Measurements from ENCODE around the gene SEC14L2. TPM values are rescaled to one million over a fixed set of nuclear protein-coding genes. Genes with fewer than 3 reads are reported as not detected.
A peak's percentile ranks its signal among the peaks of the same experiment; 100 is the strongest.
"Not testable (repeated sequence)": the region's sequence is repeated elsewhere in the genome, so short reads cannot be mapped to it uniquely, and the experiment has no call there.

Gene SEC14L2
- polyA plus RNA-seq, 10 donors: 1.2 to 2.8 (median 2.0) TPM

DNA sequence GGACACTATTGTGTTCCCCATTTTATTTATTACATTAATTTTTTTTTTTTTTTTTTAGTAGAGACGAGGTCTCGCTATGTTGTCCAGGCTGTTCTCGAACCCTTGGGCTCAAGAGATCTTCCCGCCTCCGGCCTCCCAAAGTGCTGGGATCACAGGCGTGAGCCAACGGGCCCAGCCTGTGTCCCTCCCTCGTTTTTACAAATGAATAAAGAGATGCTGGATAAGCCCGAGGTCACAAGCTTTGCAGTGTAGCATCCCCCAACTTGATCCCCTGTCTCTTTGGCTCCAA, 28.5 kb downstream of the SEC14L2 start:
- no peak for DNase-seq

DNA sequence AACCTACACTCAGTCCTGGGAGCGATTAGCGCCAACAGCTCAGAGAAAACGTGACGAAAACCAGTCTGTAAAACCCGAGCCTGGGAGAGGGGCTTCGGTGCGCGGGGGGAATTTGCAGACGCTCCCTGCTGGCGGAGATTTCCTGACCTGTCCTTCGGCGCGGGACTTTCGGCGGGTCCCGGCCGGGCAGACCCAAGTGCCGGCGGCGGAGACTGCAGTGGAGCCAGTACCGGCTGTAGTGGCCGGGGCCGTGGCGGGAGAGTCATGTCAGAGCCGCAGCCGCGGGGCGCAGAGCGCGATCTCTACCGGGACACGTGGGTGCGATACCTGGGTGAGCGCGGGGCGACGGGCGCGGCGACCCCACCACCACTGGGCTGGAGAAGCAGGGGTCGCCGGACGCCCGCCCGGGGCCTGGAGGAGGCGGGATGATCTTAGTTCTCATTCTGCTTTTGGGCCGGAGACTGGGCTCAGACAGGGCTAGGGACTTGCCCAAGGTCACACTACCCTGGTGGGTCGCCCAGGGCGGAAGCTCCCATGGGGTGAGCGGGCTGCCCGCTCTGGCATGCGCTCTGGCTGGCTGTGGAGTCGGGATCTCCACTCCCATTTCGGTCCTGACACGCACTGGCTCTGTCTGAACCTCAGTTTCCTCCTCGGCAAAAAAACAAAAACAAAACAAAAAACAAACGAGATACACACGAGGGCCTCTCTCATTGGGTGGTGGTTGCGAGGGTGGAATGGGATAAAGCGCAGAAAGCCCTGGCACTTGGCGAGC, 29.0 kb downstream of the SEC14L2 start, which contains the start of gene MTFP1:
Gene MTFP1 (plus strand): TSS at position 153 of the 772 bp plus-strand sequence. CDS start 112 bp downstream, at position 265.
- peak; percentile 46 to 89 (median 68) for DNase-seq

DNA sequence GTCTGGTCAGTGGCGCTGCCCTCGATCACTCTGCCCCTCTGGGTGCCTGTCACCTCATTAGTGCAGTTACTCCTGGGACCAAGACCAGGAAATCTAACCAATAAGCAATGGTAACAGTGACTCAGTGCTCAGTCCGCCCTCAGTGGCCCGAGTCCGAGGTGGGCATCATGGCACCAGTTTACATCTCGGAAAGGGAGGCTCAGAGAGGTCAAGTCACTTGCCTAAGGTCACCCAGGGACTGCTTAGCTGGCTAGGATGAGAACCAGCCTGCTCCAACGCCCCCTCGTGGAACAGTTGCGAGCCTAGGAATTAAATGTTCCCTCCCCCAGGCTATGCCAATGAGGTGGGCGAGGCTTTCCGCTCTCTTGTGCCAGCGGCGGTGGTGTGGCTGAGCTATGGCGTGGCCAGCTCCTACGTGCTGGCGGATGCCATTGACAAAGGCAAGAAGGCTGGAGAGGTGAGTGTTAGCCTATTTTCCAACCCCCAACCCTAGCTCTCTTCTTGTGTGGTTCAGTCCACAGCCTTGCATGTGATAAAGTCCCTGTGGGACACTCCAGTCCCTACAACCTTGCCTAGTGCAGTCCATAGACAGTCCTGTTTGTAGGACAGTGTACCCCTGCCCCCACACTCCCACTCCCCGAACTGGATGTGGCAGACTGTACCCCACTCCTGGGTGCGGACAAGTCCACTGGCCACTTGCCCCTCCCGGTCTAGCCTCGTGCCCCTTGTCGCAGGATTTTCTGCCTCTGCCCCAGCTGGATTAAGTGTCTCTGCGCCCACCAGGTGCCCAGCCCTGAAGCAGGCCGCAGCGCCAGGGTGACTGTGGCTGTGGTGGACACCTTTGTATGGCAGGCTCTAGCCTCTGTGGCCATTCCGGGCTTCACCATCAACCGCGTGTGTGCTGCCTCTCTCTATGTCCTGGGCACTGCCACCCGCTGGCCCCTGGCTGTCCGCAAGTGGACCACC, 29.9 kb downstream of the SEC14L2 start:
- DNase-seq: peak; percentile 47 to 84 (median 64)

DNA sequence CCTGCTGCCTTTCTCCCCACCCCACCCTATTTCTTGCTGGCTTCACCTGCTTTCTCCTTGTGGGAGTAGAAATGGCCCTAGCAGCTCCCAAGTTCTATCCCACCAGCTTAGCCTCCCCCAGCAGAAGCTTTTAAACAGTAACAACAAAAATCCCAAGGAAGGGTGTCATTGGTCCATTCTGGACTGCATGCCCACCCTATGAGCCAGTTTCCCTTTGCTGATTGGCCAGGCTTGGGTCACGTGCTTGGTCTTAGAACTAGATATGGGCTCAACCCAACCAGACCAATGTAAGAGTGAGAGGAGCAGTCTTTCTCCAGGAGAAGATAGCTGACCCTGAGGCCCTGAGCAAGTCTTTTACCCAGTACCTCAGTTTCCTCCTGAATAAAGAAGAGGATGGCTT, 31.1 kb downstream of the SEC14L2 start:
- no peak for DNase-seq

DNA sequence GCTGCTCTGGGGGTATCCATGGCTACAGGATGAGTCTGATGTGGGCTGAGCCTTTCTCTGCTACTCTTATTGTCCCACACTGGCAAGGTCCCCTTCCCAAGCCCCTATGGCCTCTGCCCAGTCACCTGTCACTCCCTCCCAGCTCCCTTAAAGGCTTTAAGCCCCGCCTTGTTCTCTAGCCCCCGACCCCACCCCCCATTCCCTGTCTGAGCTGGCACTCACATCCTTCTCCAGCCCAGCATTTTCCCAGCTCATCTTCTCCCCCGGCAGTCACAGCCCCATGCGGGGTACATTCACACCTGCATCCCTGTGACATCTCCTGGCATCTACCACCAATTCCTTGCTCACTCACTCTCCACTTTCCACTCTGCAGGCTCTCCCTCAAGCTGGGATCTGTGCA, 33.1 kb downstream of the SEC14L2 start:
- DNase-seq: no peak

DNA sequence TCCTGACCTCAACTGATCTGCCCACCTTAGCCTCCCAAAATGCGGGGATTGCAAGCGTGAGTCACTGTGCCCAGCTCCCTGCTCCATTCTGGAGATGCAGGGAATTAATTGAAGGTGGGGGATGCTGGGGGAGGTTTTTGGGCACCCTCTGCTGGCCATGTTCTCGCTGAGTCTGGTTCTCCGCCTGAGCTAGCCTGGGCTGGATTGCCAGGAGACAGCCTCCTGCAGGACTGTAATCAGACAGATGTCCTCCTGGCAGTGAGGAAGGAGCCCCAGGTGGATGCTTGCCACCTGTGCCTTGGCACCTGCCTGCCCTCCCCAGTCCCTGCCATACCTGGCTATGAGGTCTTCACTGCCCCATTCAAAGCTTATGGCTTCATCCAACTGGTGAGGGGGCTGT, 34.1 kb downstream of the SEC14L2 start:
- DNase-seq: no peak

DNA sequence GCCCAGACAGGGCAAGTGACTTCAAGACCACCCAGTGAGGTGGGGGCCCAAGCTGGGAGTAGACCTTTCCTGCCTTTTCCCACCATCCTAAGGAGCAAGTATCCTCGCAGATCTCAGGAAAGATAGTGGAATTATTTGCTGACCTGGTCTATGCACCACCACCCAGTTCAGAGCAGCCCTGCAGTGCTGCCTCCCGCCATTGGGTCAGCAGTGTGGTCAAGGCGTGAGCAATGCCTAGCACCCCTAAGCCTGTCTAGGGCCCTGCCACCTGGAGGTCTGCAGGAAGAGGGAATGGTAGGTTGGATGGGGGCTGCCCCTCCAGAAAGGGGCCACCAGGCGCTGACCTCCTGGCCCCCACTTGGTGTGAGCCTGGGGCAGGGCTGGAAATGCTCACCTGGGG, 35.3 kb downstream of the SEC14L2 start:
- no peak for DNase-seq

DNA sequence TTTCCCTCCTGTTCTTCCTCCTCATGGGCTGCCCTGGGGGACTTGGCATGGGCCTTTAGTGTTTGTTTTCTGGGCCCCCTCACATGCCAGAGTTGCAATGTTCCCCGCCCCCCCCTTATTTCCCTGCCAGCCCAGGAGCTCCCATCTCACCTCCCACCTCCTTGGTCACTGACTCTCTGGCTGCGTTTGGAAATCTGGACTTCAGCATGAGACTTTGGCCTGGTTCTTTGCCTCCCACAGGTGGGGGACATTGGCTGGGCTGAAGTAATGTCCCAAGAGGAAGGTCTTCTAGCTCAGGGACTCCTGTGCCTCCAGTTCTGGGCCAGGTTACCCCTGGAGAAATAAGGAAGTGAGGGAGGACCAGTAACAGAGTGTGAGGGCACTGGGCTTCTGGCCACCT, 35.7 kb downstream of the SEC14L2 start:
- DNase-seq: no peak

DNA sequence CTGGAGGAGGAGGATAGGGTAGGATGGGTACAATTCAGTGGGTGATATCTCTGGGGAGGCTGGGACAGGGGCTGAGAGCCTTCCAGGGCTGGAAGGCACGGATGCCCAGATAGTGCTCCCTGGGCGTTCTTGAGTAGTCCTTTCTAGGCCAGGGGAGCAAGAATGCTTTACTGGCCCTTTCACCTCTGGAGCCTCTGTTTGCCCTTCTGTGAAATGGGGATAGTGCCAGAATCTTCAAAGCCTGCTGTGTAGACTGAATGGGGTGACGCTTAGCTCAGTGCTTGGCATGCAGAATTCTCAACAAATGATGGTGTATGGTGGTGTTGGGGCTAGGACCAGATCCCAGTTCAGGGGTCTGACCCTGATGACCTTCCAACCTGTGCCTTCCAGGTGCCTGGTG, 36.4 kb downstream of the SEC14L2 start:
- no peak for DNase-seq

DNA sequence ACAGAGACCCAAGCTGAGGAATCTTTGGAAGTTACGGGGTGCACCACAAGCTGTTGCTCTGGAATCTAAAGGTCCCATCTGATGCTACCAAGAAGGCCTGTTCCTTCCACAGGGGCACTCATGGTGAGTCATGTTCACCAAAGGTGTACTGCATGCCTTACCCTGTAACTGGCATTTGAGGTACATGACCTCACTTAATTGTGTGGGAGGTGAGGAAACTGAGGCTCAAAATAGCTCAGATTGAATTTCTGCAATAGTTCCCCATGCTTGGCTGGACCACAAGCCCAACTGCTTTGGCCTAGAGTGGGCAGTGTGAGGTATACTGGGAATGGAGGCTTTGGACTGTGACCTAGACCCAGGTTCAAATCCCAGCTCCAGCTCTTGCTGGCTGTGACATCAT, 37.0 kb downstream of the SEC14L2 start:
- no peak for DNase-seq

DNA sequence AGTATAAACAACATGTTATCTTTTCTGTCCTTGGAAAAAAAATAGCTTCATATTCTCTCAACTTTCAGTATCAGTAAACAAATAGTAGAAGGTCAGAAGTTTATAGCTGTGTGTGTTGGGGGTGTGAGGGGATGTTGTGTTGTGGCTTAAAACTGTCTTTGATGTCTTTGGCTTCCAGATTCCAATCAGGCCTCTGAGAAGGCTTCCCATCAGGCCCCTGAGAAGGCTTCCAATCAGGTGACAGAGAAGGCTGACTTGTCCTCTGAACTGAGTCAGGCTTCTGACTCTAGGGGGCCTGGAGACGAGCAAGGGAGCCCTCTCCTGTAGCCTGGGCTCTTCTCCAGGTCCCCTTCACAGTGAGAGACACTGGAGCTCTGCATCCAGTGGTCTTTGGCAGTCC, 38.0 kb downstream of the SEC14L2 start:
- DNase-seq: no peak

DNA sequence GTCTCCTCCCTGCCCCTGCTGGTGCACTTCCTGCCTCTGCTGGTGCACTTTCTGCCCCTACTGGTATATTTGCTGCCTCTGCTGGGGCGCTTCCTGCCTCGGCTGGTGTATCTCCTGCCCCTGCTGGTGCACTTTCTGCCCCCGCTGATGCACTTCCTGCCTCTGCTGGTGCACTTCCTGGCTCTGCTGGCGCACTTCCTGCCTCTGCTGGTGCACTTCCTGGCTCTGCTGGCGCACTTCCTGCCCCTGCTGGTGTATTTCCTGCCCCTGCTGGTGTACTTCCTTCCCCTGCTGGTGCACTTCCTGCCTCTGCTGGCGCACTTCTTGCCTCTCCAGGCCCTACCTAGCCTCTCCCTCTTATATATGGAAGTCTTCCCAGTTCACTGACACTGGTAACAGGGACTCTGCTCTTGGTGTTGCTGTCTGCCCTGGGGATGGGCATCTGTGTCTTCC, 38.9 kb downstream of the SEC14L2 start:
- no peak for DNase-seq

DNA sequence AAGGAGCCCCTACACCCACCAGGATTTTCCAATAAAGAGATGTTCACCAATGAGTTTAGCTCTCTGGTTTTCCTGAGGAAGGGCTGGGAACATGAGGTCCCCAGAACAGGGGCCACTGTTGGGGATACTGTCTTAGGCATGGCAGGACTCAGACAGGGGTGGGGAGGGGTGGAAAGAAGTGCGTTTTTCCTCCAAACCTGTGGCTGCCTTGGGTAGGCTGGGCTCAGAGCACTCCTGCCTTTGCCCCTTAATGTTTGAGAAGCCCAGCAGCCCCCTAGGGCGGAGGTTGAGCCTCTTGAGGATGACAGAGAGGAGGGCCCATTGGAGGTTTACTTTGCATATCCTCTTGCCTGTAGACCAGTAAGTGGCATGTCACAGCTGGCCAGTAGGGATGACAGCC, 39.4 kb downstream of the SEC14L2 start:
- DNase-seq: no peak

DNA sequence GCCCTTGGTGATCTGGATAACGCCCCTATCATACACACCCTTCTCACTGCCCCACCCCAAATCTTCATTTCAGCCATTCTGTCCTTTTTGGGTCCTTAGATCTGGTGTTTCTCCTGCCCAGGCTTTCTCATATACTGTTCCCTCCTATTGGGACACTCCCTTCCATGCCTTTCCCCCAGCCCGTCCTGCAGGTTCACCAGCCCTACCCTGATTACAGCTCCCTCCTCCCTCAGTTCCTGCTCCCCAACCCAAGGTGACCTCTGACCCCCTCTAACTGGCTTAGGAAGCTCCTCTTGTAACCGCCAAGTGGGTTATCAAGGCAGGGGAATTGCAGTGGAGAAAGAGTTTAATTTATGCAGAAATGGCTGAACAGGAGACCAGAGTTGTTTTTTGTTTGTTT, 41.7 kb downstream of the SEC14L2 start:
- no peak for DNase-seq

DNA sequence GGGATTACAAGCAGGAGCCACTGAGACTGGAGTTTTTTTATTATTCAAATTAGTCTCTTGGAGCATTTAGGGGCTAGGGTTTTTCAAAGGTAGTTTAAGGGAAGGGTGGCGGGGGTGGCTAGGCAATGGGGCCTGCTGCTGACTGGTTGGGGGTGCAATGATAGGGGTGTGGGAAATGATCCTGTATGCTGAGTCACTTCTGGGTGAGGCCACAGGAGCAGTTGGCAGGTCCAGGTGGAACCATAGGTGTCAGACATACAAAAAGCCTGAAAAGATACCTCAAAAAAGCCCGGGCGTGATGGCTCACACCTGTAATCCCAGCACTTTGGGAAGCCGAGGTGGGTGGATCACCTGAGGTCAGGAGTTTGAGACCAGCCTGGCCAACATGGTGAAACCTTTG, 42.4 kb downstream of the SEC14L2 start:
- DNase-seq: no peak

DNA sequence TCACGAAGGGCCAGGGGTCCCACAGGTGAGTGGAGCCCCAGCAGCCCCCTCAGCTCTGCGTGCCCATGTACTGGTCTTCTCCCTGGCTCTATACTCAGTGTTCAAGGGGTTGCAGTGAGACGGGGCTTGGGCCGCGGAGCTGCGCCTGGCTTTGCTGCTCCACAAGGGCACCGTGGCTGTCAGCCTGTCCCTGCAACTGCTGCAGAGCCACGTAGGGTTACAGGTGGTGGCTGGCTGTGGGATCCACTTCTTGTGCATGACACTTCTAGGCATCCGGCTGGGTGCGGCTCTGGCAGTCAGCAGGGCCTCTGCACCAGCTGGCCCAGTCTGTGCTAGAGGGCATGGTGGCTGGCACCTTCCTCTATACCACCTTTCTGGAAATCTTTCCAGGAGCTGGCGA, 43.0 kb downstream of the SEC14L2 start:
- DNase-seq: no peak

DNA sequence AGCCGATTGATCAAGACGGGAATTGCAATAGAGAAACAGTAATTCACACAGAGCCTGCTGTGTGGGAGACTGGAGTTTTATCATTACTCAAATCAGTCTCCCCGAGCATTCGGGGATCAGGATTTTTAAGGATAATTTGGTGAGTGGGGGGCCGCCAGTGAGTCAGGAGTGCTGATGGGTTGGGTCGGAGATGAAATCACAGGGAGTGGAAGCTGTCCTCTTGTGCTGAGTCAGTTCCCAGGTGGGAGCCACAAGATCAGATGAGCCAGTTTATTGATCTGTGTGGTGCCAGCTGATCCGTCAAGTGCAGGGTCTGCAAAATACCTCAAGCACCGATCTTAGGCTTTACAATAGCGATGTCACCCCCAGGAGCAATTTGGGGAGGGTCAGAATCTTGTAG, 44.3 kb downstream of the SEC14L2 start:
- DNase-seq: no peak

DNA sequence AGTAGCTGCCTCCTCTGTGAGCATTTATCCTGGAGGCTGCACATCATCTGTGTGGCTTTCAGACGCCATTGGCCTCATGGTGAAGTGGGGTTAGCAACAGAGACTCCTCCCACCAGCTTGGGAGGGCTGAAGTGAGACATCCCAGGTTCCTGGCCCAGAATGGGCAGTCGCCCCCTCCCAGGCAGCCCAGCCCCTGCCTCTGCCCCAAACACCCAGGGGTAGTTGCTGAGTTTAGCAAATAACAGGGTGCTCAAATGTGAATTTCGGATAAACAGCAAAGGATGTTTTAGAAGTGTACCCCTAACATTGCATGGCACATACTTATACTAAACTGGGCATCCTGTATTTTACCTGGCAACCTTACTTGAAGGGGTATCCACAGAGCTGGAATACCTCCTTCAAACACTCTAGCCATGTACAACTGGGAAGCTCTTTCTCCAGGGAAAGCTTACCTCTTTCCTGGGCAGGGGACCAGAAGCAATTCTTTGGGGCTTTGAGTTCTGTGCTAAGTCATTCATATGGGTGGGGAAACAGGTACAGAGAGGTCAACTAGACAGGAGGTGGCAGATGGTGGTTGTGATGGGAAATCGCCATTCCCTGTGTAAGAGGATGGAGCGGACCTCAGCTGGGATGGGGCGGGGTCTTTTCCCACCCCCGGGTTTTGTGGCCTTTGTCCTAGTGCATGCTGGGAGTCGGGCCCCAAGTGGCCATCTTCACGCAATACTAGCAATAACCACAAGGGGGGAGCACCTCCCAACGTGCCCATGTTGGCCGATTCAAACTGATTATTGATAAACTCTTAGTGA, 48.0 kb downstream of the SEC14L2 start:
- DNase-seq: peak in 1 of 3 donors; percentile 47

DNA sequence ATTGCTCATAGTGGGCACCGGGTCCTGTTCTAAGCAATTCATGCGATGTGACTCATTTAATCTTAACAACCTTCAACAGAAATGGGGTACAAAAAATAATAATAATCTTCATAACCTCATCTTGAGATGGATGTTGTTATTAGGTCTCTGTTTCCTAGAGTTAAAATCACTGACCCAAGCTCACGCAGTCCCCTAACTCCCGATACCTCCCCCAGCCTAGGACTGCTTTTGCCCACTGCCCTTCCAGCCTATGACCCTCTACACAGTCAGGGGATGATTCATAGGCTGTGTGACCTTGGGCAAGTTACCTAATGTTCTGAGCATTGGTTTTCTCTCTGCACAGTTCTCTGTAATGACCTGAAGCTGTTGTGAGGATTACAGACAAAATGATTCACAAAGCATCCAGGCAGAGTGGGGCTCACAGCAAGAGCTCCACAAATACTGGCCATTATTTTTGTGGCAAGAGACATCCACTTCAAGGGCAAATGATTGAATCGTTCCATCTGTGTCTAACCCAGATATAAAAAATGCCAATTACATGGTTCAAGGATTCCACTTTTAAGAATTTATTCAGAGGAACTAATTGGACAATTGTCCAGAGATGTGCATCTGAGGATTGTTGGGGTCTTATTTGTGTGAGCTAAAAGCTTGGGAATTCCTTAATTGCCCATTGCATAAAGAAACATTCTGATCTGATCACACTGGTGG, 48.8 kb downstream of the SEC14L2 start:
- no peak for DNase-seq

DNA sequence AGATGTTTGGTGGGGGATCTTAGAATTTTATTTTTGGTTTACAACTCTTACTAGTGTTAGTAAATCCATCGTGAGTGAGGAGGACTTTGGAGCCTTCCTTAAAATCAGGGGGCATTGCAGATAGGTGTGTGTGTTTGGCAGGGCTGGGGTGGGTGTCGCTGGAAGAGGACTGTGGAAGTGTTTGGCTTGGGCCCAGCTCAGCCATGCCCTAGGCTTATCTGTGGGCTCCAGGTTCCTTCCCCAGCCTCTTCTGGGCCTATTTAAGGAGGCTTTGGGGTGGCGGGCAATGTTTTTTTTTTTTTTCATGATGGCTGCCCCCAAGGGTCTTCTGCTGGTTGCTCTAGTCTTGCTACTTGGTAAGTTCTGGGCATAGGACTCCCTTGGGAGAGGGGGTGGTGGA, 50.8 kb downstream of the SEC14L2 start:
- no peak for DNase-seq

DNA sequence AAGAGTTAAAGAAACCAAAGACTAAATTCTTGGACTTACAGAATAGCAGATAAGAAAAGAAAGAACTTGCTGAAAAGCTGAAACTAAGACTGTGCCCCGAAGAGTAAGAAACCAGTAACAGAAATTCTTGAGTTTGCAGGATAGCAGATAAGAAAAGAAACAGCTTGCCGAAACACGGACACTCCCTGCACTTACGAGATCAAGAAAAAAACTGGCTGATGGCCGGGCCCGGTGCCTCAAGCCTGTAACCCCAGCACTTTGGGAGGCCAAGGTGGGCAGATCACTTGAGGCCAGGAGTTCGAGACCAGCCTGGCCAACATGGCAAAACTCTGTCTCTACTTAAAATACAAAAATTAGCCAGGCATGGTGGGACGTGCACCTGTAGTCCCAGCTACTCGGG, 54.7 kb downstream of the SEC14L2 start:
- not testable (repeated sequence) for DNase-seq

Data from muscle of back (tissue), 11 donors.